B cell (primary cell): ENCODE data around the gene SEMA6A. TPM values are rescaled to one million over a fixed set of nuclear protein-coding genes. Genes with fewer than 3 reads are reported as not detected.

ENCODE experiments used
- ATAC-seq: fragments of 200-7000 bp; cut with Tn5 transposase; one replicate; pipeline ENCODE4 v1.10.0; 2021; ENCODE audit warnings: low read depth, mild to moderate bottlenecking, moderate number of reproducible peaks, moderate library complexity
- CTCF ChIA-PET: fragments of 350-600 bp; sonication (Branson Sonifier 250); formaldehyde crosslinking; loops from one replicate; lab custom pipeline; 2021; ENCODE audit warnings: antibody characterized with exemption, inconsistent platforms; lab: Charles Lee
- POLR2A ChIA-PET: fragments of 350-600 bp; sonication (Branson Sonifier 250); formaldehyde crosslinking; loops from one replicate; lab custom pipeline; 2021; ENCODE audit warnings: antibody characterized with exemption; lab: Charles Lee
- DNase-seq: peaks from one replicate; pipeline ENCODE4 v3.0.0; 2013
- H2AFZ ChIP-seq: 2 replicates; pipeline ENCODE4 v1.6.1; 2012; ENCODE audit warnings: mild to moderate bottlenecking, low read depth, low read length; ENCODE audit not compliant: insufficient read depth, poor library complexity, severe bottlenecking
- H3K27ac ChIP-seq, 2 donors: 1 replicate in 1 of 2; 2 replicates in 1 of 2; pipeline ENCODE4 v1.5.1; 2012 to 2013; ENCODE audit warnings: low read length in 2 of 2, mild to moderate bottlenecking in 2 of 2, moderate library complexity in 1 of 2
- H3K27me3 ChIP-seq, 4 experiments: fragments of 200-600 bp in 1 of 4; sonication (generic) in 1 of 4; replicated peaks in 1 of 4; 1 replicate in 2 of 4; 2 replicates in 2 of 4; pipeline versions ENCODE4 v1.6.1 to v1.7.0; 2013 to 2016; ENCODE audit warnings: low read length in 3 of 4, mild to moderate bottlenecking in 2 of 4, mixed read lengths in 1 of 4, moderate library complexity in 1 of 4; ENCODE audit not compliant: insufficient read depth in 4 of 4, control insufficient read depth in 3 of 4; ENCODE audit errors: control extremely low read depth in 1 of 4
- H3K36me3 ChIP-seq, 2 experiments: replicated peaks in 1 of 2; 1 replicate in 1 of 2; 2 replicates in 1 of 2; pipeline versions ENCODE4 v1.6.1 to v1.7.1; 2013; ENCODE audit warnings: low read length in 1 of 2; ENCODE audit not compliant: insufficient read depth in 2 of 2, control insufficient read depth in 1 of 2; ENCODE audit errors: control extremely low read depth in 1 of 2, extremely low read depth in 1 of 2
- H3K4me1 ChIP-seq, 2 donors: fragments of 200-600 bp in 1 of 2; sonication (generic) in 1 of 2; 1 replicate in 1 of 2; 2 replicates in 1 of 2; pipeline versions ENCODE4 v1.5.1 to v1.6.1; 2013 to 2017; ENCODE audit warnings: low read length in 2 of 2; ENCODE audit not compliant: control insufficient read depth in 2 of 2, insufficient read depth in 2 of 2
- H3K4me2 ChIP-seq: replicated peaks from 2 replicates; pipeline ENCODE3; 2012; ENCODE audit warnings: mild to moderate bottlenecking, low read depth, low read length; ENCODE audit not compliant: poor library complexity, severe bottlenecking
- H3K4me3 ChIP-seq, 5 experiments: fragments of 200-600 bp in 1 of 5; sonication (generic) in 1 of 5; 1 replicate in 3 of 5; 2 replicates in 2 of 5; pipeline versions ENCODE4 v1.5.1 to v1.7.0; 2011 to 2016; ENCODE audit warnings: low read length in 4 of 5, mild to moderate bottlenecking in 4 of 5, low read depth in 2 of 5, control low read depth in 1 of 5, moderate library complexity in 1 of 5; ENCODE audit not compliant: insufficient read depth in 1 of 5; ENCODE audit errors: control extremely low read depth in 1 of 5, extremely low read depth in 1 of 5
- H3K79me2 ChIP-seq: fragments of 200-600 bp; sonication (generic); one replicate; pipeline ENCODE4 v1.6.0; 2016; ENCODE audit warnings: low read length; ENCODE audit not compliant: control insufficient read depth, insufficient read depth
- H3K9ac ChIP-seq: fragments of 200-600 bp; sonication (generic); 2 replicates; pipeline ENCODE4 v1.6.1; 2017; ENCODE audit warnings: mild to moderate bottlenecking, low read length, moderate library complexity
- H3K9me3 ChIP-seq, 3 donors: one replicate each; pipeline versions ENCODE4 v1.6.1 to v1.7.1; 2013; ENCODE audit warnings: low read length in 2 of 3; ENCODE audit not compliant: control insufficient read depth in 2 of 3, insufficient read depth in 1 of 3; ENCODE audit errors: control extremely low read depth in 1 of 3
- H4K20me1 ChIP-seq: 2 replicates; pipeline ENCODE4 v1.6.0; 2012; ENCODE audit warnings: mild to moderate bottlenecking, low read length; ENCODE audit not compliant: insufficient read depth, control insufficient read depth, poor library complexity, severe bottlenecking
- H3K27ac Mint-ChIP-seq: one replicate; pipeline ENCODE4 v1.8.0; 2021; ENCODE audit warnings: mixed read lengths
- H3K27me3 Mint-ChIP-seq: one replicate; pipeline ENCODE4 v1.8.0; 2021; ENCODE audit warnings: mixed read lengths
- H3K4me1 Mint-ChIP-seq: one replicate; pipeline ENCODE4 v1.8.0; 2021; ENCODE audit warnings: mixed read lengths
- H3K4me3 Mint-ChIP-seq: one replicate; pipeline ENCODE4 v1.8.0; 2021; ENCODE audit warnings: mixed read lengths
- H3K9me3 Mint-ChIP-seq: one replicate; pipeline ENCODE4 v1.8.0; 2022; ENCODE audit warnings: mixed read lengths; ENCODE audit not compliant: insufficient read depth
- EZH2 ChIP-seq: IDR thresholded peaks from 2 replicates; pipeline ENCODE4 v1.6.1; 2012; ENCODE audit warnings: borderline replicate concordance, low read depth, mild to moderate bottlenecking, moderate library complexity, low read length; ENCODE audit not compliant: insufficient read depth, poor library complexity, severe bottlenecking
- WGBS: methylation state at CpG from one replicate; pipeline ENCODE4 v1.1.5; 2013; ENCODE audit warnings: missing lambda C conversion rate; ENCODE audit not compliant: insufficient coverage; 5-methylcytosine and 5-hydroxymethylcytosine counted together
- intact Hi-C: fragments of 100-400 bp; cut with micrococcal nuclease; formaldehyde crosslinking; loops from one replicate; pipeline ENCODE4 v1.10.0; 2022
- polyA plus RNA-seq: library from polyadenylated mRNA; depleted of rRNA; stranded (reverse); fragments of >200 nt; gene quantifications from 2 replicates; pipeline ENCODE4 v1.2.3, GENCODE V29; 2012
- total RNA-seq, 2 donors: library from RNA; stranded (reverse); fragments of 120-200 nt in 1 of 2; gene quantifications; 1 replicate in 1 of 2; 2 replicates in 1 of 2; pipeline versions ENCODE4 v1.2.3 to v1.2.4, GENCODE V29; 2013 to 2022
- TF ChIP-seq, protein P1 (sequence below): fragments of 200-600 bp; IDR thresholded peaks from one replicate; pipeline ENCODE4 v1.8.0; 2022; ENCODE audit warnings: antibody characterized with exemption, mild to moderate bottlenecking

The SEMA6A gene
- total and polyA plus RNA-seq, 2 donors (not counting 1 experiment from before 2014, with no cell fraction given) = 0.44 TPM; not detected in 1

DNA sequence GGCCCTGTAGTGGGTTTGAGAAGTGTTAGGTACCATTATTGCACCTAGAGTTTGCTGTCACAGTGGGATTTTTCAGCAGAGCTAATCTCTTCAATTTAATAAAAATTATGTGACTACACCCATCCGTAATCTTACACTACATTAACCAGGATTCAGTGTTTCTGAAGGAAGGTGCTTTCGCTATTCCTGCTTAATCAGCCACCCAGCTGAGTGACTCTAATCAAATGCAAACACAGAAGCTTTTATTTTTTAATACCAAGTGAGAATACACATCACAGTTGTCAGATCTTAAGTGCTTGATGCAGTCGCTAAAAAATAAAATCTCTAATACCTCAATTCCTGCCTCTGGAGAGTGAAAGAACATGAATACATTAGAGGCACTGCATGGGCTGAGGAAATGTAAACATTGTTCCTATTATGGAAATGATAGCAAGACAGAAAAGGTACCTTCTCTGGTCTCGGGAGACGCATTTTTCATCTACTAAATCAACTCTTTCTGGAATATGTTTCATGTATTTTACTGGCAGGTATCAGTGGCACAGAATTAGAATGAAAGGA is 125.7 kb downstream of the SEMA6A start:
- ATAC-seq = no peak
- no peak overlapping the region for H3K4me3 Mint-ChIP-seq
- Histone ChIP-seq H3K4me3 (no peak overlapping the region), H4K20me1 (no peaks in the 10 kb centered on the region), H3K79me2 (no peaks in the 10 kb centered on the region), H3K27me3 (no peaks in the 10 kb centered on the region), H2AFZ (no peak overlapping the region), H3K36me3 (peaks cover 2 to 5% of the 10 kb centered on the region in 2 experiments), H3K27ac (no peak overlapping the region), H3K4me2 (no peak overlapping the region), H3K9ac (no peak overlapping the region), H3K9me3 (peaks cover 0 to 8% (median 0%) of the 10 kb centered on the region in 3 donors), H3K4me1 (peaks cover 2 to 4% of the 10 kb centered on the region in 2 donors)
- H3K27me3 Mint-ChIP-seq = no peaks in the 10 kb centered on the region
- H3K9me3 Mint-ChIP-seq = no peaks in the 10 kb centered on the region
- TF ChIP-seq, protein P1, sequence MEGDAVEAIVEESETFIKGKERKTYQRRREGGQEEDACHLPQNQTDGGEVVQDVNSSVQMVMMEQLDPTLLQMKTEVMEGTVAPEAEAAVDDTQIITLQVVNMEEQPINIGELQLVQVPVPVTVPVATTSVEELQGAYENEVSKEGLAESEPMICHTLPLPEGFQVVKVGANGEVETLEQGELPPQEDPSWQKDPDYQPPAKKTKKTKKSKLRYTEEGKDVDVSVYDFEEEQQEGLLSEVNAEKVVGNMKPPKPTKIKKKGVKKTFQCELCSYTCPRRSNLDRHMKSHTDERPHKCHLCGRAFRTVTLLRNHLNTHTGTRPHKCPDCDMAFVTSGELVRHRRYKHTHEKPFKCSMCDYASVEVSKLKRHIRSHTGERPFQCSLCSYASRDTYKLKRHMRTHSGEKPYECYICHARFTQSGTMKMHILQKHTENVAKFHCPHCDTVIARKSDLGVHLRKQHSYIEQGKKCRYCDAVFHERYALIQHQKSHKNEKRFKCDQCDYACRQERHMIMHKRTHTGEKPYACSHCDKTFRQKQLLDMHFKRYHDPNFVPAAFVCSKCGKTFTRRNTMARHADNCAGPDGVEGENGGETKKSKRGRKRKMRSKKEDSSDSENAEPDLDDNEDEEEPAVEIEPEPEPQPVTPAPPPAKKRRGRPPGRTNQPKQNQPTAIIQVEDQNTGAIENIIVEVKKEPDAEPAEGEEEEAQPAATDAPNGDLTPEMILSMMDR = no peak
- TF ChIP-seq EZH2 = no peak
- peaks cover 3% of the 10 kb centered on the region for H3K4me1 Mint-ChIP-seq
- ChIA-PET CTCF (no interaction called here), POLR2A (no interaction called here)
- no peak for DNase-seq
- intact Hi-C loops = no loop called here
- H3K27ac Mint-ChIP-seq = no peak overlapping the region
- WGBS = 60% methylated on average over 1 of the region's 5 CpGs

DNA sequence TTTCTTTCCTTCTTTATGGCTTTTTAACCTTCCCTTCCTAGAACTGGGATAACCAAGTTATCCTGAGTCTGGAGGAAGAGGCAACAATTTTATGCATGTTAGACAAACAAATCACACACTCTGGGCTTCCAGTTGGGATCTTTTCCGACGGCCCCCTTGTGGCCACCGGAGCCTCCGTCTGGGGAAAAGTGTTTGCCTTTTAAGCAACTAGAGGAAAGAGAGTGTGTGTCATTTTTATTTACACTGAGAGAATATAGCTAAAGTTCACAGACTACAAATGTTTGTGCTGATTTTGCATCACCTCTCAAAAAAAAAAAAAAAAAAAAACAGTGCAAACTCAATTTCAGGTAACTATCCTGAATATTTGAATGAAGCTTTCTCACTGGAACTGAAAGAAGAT is 126.2 kb downstream of the SEMA6A start:
- H3K27me3 ChIP-seq = no peaks in the 10 kb centered on the region
- ChIA-PET CTCF (no interaction called here), POLR2A (no interaction called here)
- H3K27me3 Mint-ChIP-seq = no peaks in the 10 kb centered on the region
- no peaks in the 10 kb centered on the region for H3K79me2 ChIP-seq
- no peaks in the 10 kb centered on the region for H3K4me1 Mint-ChIP-seq
- H2AFZ ChIP-seq = no peak overlapping the region
- intact Hi-C loops = no loop called here
- no peak for DNase-seq
- H3K4me2 ChIP-seq = no peak overlapping the region
- no peak for ATAC-seq
- H3K9me3 ChIP-seq = peaks cover 0 to 8% (median 0%) of the 10 kb centered on the region in 3 donors
- no peak overlapping the region for H3K9ac ChIP-seq
- no peak overlapping the region for H3K4me3 ChIP-seq
- no peak overlapping the region for H3K4me3 Mint-ChIP-seq
- no peaks in the 10 kb centered on the region for H3K4me1 ChIP-seq
- TF ChIP-seq EZH2 = no peak
- TF ChIP-seq, protein P1 = no peak
- H3K27ac Mint-ChIP-seq = no peak overlapping the region
- no peaks in the 10 kb centered on the region for H4K20me1 ChIP-seq
- H3K9me3 Mint-ChIP-seq = no peaks in the 10 kb centered on the region
- no peak overlapping the region for H3K27ac ChIP-seq
- no CpG with 5 or more reads among the region's 4 CpGs for WGBS
- peaks cover 3 to 5% of the 10 kb centered on the region in 2 experiments for H3K36me3 ChIP-seq
